Stimulated activated CD8-positive, alpha-beta memory T cell treated with anti-CD3 and anti-CD28 coated beads, Interleukin-7, amount 100 ng/mL, for 48 hours (primary cell): Measurements from ENCODE around the gene MED28.
"Not testable (repeated sequence)": the region's sequence is repeated elsewhere in the genome, so short reads cannot be mapped to it uniquely, and the experiment has no call there.

Experiments
- DNase-seq, 2 donors: peaks; one replicate each; pipeline ENCODE4 v3.0.0-alpha.2; 2020; ENCODE audit warnings: low read depth in 1 of 2; ENCODE audit errors: extremely low read depth in 1 of 2

Gene MED28

DNA sequence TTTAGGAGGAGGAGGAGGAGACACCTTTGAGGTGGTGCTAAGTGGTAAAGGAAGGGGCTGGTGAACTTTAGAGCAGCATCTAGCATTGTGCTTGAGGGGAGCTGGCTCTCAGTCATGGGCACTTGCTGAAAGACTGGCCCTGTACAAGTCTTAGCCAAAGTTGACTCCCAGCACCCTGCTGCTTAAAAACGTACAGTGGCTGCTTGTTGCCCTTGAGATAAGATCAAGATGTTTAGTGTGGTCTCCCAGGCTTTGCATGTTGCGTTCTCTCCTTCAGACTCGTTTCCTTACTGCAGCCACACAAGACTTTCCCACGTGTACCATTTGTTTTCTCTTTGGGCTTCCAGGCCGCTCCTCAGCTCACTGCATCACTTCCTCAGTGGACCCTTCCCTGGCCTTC is 1.8 kb downstream of the MED28 start:
- DNase-seq, result no peak

DNA sequence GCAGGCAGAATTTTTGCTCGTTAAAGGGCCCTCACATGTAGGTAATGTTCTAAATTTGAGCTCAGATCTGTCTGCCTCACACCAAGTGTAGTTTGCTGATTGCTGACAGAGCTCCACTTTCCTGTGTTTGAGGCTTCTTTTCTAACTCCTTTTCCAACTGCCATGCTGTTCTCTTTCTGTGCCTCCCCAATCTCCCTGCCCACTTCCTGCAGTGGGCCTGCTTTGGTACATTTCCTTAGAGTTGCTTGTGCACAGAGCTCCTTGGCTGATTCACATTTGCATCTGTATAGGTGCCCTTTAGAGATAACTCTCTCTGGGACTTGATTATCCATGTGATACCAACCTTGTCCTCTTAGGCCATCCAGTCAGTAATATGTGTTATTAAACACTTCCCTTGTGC is 4.5 kb downstream of the MED28 start:
- no peak for DNase-seq

- no peak for DNase-seq
These were observed 5.1 kb downstream of the MED28 start for GRCh38 chr4:17619416-17620105.

- DNase-seq, result no peak
These were observed 9.1 kb downstream of the MED28 start for GRCh38 chr4:17623451-17624001.

- DNase-seq, result no peak
These were observed 10.4 kb downstream of the MED28 start for GRCh38 chr4:17624821-17625220.

DNA sequence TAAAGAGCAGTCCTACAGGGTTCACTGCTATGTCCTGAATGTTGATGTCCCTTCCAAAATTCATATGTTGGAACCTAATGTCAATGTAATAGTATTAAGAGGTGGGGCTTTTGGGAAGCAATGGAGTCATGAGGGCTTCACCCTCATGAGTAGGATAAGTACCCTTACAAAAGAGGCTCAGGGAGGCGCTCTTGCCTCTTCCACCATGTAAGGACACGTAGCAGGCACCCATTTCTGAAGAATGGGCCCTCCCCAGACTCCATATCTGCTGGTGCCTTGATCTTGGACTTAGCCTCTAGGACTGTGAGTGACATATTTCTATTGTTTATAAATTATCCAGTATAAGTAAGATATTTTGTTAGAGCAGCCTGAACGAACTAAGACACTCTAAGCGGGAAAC is 15.8 kb downstream of the MED28 start:
- no peak for DNase-seq

DNA sequence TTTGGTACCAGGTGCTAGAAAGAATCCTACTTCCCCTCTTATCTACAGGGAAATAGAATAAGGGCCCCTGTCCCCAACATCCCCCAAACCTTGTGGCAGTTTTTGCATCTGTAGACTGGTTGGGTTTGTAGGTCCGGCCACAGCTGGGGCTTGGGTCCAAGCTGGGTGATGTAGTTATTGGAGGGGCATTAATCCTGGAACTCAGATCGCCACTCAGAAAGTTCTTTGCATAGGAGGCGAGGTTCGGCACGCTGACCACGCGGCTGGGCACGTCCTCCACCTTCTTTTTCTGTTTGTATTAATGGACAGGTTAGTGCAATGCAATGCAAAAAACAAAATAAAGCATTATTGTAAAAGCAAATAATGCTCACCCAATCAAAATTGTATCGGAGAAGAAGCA is 19.2 kb downstream of the MED28 start:
- DNase-seq, result no peak

DNA sequence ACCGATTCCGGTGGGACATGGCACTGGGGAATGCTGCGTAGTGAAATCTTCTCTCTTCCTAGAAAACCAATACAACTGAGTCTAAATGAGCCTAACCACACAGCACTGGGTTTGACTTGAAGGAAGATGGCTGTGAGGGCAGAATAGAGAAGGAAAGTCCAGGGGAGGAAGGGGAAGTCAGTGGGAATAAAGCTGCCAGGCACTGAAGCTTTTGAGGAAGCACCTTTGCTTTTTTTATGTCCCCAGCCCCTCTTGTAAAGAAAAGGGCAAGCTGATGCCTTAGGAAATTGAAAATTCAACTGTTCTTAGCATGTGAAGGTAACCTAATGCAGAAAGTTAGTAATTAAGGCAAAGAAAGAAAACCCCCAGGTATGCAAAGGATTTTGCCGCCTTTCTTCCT is 20.6 kb downstream of the MED28 start:
- no peak for DNase-seq

DNA sequence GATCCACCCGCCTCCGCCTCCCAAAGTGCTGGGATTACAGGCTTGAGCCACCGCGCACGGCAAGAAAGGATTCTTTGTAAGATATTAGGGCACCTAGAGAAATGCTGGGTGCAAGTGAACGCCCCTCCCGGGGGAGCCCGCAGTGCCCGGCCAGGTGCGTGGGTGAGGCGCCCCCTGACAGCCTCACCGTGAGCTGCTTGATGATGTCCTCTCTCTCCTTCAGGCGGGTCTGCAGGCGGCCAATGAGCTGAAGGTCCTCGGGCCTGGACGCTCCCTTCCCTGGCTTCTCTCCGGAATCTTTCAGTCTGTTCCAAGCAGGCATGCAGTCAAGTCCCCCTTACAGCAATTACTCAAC is 21.9 kb downstream of the MED28 start:
- DNase-seq, result no peak

GRCh38 chr4:17636696-17637622 is 22.5 kb downstream of the MED28 start:
- DNase-seq, result peak; percentile 29 to 31

- no peak for DNase-seq
These were observed 24.7 kb downstream of the MED28 start for GRCh38 chr4:17639136-17639535.

DNA sequence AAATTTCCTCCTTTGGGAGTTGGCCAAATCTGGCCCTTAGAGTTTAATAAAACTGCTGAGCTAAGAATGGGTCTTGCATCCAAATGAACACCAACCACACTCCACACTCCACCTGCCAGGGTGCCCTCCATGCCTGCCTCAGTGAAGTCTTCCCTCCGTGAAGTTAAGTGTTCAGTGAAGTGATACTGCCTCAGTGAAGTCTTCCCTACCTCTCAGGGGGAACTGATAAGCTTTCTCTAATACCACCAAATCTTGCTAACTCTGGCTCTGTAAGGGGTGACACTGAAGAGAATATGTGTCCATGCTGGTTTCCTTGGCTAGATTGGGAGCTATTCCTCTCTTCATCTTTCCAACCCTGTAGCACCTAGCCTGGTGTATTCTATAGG is 27.9 kb downstream of the MED28 start:
- no peak for DNase-seq

DNA sequence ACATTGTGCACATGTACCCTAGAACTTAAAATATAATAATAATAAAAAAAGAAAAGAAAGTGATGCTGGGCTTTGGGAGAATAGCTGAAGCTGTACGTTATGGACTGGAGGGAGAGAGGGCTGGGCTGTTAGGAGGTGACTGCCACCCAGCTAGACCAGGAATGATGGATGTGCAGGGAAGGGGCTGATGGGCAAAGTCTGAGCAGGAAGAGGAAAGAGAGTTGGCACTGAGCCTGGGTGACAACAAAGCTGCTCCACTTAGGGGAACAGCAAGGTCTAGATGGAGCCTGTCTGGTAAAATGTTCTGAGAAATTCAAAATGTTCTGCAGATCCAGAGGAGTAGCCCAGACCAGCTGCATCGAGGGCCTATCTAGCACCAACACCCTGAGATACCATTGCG is 32.3 kb downstream of the MED28 start:
- DNase-seq, result no peak

DNA sequence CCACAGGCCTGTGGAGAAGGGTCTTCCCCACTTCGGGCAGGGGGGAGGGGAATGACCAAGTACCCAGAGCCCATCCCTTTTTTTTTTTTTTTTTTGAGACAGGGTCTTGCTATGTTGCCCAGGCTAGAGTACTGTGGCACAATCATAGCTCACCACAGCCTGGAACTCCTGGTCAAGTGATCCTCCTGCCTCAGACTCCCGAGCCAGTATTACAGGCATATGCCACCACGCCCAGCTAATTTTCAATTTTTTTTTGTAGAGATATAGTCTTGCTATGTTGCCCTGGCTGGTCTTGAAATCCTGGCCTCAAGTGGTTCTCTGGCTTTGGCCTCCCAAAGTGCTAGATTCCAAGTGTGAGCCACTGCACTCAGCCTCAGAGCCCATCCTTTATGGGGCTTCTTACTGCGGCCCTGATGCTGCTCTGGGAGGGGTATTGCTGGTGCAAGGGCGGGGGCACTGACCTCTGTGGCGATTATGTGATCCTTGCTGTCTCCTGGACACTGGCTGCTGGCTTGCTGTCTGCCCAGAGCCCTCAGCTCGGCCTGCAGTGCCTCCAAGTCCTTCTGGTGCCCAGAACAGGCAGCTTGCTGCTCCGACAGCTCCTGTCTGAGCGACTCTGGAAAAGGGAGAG is 32.9 kb downstream of the MED28 start:
- DNase-seq, result no peak

DNA sequence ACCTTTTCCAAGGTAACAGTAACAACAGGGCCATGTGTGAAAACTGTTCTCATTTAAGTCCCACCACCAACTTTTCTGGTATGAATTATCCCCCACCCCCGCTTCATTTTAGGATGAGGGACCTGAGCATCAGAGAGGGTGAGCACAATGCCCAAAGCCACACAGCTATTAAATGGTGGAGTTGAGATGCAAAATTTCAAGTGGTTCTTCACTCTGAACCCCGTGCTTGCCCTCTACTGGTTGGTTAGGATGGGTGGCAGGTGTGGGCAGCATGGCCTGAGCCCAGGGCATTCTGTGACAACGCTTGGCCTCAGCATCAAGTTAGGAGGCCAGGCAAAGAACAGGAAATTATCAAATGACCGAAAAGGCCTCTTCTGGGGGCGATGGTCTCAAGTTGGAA is 33.5 kb downstream of the MED28 start:
- no peak for DNase-seq

DNA sequence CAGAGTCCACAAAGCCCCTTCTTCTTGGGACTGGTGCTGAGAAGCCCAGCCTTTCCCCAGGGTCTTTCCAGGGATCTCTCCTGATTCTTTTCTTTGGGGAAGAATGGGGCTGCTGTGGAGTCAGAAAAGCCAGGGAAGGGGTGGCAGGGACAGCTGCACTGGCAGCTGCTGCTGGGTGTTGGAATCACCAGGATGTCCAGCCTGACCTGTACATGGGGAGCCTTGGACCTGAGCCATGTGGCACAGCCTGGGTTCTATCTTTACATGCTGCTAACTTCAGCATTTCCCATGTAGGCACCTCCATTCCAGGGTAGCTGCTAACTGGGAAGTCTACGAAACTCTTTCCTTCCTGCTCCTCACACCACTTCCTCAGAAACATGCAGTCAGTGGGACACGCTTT is 36.0 kb downstream of the MED28 start:
- no peak for DNase-seq

DNA sequence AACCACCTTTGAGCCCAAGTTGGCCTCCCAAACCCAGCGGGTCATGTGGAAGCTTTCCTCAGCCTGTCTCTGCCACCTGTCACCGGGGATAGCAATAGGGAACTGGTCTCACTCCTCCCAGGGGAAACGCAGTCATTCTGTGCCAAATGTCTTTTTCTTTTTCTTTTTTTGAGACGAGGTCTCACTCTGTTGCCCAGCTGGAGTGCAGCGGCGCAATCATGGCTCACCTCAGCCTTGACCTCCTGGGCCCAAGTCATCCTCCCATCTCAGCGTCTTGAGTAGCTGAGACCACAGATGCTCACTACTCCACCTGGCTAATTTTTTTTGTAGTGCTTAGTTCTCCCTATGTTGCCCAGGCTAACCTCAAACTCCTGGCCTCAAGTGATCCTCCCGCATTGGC is 40.3 kb downstream of the MED28 start:
- DNase-seq, result no peak

GRCh38 chr4:17657090-17657489 is 42.6 kb downstream of the MED28 start:
- DNase-seq, result no peak

GRCh38 chr4:17657849-17658248 is 43.4 kb downstream of the MED28 start:
- DNase-seq, result no peak

DNA sequence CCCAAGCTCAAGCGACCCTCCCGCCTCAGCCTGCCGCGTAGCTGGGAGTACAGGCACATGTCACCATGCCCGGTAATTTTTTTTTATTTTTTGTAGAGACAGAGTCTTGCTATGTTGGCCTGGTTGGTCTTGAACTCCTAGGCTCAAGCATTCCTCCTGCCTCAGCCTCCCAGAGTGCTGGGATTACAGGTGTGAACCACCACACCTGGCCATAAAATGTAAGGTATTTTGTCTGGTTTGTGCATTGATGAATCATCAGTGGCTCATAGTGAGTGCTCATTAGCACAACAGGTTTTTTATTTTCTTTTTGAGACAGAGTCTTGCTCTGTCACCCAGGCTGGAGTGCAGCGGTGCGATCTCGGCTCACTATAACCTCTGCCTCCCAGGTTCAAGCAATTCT is 44.8 kb downstream of the MED28 start:
- not testable (repeated sequence) for DNase-seq

- no peak for DNase-seq
These were observed 48.3 kb downstream of the MED28 start for GRCh38 chr4:17662694-17663093.

- no peak for DNase-seq
These were observed 50.3 kb downstream of the MED28 start for GRCh38 chr4:17664755-17665154.
